Measurements from ENCODE around the gene MPC2.

The MPC2 gene

DNA sequence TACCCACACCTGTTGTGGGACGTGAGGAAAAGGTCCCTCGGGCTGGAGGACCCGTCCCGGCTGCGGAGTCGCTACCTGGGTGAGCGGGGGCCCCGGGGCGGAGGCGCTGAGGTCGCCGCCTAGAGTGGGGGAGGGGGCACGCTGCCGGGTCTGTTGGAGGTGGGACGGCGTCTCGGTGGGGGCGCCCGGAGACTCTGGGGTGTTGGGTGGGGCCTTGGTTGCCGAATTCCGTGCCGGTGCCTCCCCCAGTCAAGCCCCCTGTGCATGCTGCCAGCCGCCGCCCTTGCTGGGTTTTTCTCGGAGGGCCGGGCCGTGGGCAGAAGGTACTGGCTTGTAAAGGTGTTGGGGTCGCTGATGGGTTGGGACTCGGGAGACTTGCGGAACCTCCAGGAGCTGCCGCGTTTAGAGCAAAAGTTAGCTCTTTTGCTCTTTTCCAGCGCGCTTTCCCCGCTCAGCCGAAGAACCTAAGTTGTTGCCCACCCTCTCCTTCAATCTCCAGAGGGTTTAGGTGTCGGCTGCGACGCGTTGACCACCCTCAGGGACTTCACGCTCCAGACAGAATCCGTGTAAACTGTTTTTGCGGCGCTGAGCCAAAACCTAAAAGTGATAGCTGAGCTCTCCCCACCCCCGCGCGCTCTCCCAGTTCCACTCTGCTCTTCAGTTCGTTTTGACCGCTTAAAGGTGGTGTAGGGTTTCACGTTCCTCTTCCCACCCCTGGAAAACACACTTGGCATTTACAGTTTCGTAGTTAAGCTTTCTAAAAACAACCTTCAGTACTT lies at the start of gene MPC2:
Gene MPC2 (minus strand): TSS at position 143 of the 779 bp plus-strand sequence. CDS start 1,231 bp downstream, outside the sequence.
- peak; percentile 56 for DNase-seq (ENCODE audit: low spot score)

- DNase-seq (ENCODE audit: low spot score): no peak
Observed at GRCh38 chr1:167984886-167985489, 48.1 kb upstream of the MPC2 start.

GRCh38 chr1:167983797-167984420 lies 47.0 kb upstream of the MPC2 start:
- no peak for DNase-seq (ENCODE audit: low spot score)

DNA sequence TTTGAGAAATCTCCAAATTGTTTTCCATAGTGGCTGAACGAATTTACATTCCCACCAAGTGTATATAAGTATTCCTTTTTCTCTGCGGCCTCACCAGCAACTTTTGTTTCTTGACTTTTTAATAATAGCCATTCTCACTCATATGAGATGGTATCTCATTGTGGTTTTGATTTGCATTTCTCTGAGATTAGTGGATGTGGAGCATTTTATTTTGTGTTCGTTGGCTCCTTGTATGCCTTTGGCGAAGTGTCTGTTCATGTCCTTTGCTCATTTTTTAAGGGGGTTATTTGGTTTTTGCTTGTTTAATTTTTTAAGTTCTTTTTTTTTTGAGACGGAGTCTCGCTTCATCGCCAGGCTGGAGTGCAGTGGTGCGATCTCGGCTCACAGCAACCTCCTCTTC lies 45.1 kb upstream of the MPC2 start:
- no peak for DNase-seq (ENCODE audit: low spot score)

- DNase-seq (ENCODE audit: low spot score): no peak
Observed at GRCh38 chr1:167977245-167977644, 40.4 kb upstream of the MPC2 start.

DNA sequence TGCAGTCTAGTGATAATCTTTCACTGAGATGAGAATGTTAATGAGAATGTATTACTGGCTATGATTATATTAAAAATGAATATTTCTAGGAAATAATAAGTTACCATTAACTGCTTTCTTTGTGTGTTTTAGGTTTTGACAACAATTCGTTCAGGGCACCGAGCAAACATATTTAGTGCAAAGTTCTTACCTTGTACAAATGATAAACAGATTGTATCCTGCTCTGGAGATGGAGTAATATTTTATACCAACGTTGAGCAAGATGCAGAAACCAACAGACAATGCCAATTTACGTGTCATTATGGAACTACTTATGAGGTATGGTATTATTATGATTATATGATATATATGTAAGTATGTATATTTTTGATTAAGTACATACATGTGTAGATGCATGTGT lies 37.8 kb upstream of the MPC2 start:
- no peak for DNase-seq (ENCODE audit: low spot score)

GRCh38 chr1:167973832-167974231 lies 37.0 kb upstream of the MPC2 start:
- no peak for DNase-seq (ENCODE audit: low spot score)

GRCh38 chr1:167968569-167968968 lies 31.7 kb upstream of the MPC2 start:
- no peak for DNase-seq (ENCODE audit: low spot score)

DNA sequence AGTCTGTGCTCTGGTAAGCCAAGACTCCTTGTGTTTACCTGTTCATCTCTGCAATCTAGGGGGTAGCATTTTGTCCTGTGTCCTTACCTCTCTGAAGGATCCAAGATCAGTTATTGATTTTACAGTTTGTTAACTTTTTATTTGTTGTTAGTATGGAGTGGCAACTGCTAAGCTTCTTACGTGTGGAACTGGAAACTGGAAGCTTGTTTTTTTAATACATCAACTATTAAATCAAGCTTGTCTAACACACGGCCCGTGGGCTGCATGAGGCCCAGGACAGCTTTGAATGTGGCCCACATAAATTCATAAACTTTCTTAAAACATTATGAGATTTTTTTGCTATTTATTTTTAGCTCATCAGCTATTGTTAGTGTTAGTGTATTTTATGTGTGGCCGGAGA lies 29.2 kb upstream of the MPC2 start:
- DNase-seq (ENCODE audit: low spot score): no peak

- DNase-seq (ENCODE audit: low spot score): no peak
Observed at GRCh38 chr1:167964646-167965045, 27.8 kb upstream of the MPC2 start.

DNA sequence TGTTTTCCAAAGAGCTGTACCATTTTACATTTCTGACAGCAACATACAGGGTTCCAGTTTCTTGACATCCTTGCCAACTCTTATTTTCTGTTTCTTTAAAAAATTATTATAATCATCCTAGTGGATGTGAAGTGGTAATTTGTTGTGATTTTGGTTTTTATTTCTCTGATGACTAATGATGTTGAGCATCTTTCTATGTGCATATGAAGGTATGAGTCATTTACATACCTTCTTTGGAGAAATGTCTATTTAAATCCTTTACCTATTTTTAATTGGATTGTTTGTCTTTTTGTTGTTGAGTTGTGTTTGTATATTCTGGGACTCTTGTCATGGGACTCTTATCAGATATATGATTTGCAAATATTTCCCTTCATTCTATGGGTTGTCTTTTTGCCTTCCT lies 20.8 kb upstream of the MPC2 start:
- no peak for DNase-seq (ENCODE audit: low spot score)

DNA sequence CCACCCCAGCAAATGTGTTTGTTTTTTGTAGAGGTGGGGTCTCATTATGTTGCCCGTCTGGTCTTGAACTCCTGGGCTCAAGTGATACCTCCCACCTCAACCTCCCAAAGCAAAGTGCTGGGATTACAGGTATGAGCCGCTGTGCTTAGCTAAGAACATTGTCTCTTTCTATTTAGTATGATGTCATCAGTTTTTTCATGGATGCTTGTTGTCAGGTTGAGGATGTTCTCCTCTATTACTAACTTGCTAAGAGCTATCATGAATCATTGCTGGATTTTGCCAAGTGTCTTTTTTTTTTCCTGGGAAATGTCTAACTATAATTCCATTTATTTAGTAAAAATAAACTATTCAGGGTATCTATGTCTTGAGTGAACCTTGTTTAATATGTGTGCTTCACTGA lies 19.0 kb upstream of the MPC2 start:
- no peak for DNase-seq (ENCODE audit: low spot score)

GRCh38 chr1:167950569-167950968 lies 13.7 kb upstream of the MPC2 start:
- DNase-seq (ENCODE audit: low spot score): no peak

GRCh38 chr1:167949785-167950184 lies 12.9 kb upstream of the MPC2 start:
- no peak for DNase-seq (ENCODE audit: low spot score)

DNA sequence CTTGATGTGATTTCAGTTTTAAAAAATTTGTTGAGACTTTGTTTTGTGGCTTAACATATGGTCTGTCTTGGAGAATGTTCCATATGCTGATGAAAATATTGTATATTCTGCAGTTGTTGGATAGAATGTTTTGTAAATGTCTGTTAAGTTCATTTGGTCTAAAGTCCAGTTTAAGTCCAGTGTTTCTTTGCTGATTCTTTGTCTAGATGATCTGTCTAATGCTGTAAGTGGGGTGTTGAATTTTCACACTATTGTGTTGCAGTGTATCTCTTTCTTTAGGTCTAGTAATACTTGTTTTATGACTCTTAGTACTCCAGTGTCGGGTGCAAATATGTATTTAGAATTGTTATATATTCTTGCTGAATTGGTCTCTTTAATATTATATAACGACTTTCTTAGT lies 10.9 kb upstream of the MPC2 start:
- DNase-seq (ENCODE audit: low spot score): no peak

DNA sequence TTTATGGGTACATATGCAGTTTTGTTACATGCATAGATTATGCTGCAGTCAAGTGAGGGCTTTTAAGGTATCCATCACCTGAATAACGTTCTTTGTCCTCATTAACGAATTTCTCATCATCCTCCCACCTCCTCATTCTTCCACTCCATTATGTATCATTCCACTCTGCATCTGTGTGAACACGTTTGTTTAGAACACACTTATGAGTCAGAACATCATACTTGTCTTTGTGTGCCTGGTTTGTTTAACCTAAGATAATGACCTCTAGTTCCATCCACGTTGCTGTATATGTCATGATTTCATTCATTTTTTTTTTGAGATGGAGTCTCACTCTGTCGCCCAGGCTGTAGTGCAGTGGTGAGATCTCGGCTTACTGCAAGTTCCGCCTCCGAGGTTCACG lies 6.7 kb upstream of the MPC2 start:
- DNase-seq (ENCODE audit: low spot score): no peak

GRCh38 chr1:167940264-167940663 lies 3.4 kb upstream of the MPC2 start:
- no peak for DNase-seq (ENCODE audit: low spot score)

GRCh38 chr1:167938080-167938636 lies 1.3 kb upstream of the MPC2 start:
- no peak for DNase-seq (ENCODE audit: low spot score)

DNA sequence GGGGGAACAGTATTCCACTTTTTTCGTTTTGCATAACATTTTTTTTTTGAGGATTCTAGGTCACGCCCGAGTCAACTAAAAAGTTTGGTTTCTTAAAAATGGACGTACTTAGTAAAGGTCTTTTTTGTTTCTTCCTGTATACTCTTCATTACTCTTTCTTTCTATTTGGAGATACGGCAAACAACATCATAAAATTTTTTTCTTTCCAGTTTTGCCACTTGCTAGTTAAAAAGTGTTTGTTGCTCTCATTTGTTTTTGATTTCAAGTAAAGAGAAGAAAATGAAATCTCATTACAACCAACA lies 788 bp upstream of the MPC2 start:
- no peak for DNase-seq (ENCODE audit: low spot score)

DNA sequence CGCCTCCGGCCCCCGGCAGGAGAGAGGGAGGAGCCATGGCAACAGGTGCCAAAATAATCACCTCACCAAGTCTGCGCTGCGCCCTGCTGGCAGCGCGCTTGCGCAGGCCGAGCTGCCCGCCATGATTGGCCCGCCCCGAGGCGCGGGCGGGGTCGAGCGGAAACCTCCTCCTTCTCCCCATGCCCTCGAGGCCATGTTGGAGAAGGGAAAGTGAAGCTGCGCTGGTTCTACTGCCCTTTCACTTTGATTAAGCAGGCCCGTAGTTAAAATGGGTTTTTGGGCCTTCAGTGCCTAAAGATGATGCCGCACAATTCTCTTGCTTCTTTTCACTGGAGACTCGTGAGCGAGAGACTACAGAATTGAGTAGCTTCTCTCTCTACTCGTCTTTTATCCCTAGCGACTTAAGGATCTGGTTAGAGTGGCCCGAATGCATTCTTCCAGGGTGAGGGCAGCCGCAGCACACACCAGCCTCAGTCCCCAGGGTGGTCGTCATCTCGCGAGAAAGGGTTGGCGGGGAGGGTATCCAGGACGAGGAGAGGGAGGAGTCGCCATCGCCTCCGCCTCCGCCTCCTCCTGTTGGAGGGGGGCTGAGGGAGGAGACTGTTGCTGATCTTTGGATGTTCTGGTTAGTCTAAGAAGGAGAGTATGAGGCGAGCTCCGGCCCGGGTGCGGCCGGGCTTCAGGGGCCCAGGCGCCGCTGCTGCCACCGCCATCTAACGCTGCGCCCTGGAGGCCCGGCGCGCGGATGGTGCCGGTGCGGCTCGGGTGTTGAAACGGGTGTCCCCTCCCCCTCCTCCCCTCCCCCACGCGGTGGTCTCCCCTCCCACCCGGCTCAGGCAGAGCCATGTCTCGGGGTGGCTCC lies 573 bp downstream of the MPC2 start, which contains the start of gene DCAF6:
Gene DCAF6 (plus strand): TSS at position 616 of the 862 bp plus-strand sequence. CDS start 229 bp downstream, at position 845.
- DNase-seq (ENCODE audit: low spot score): peak; percentile 99

- DNase-seq (ENCODE audit: low spot score): peak; percentile 23
Observed at GRCh38 chr1:167935216-167936067, 1.4 kb downstream of the MPC2 start.
